ENCODE data around the gene XPNPEP3.

The XPNPEP3 gene

GRCh38 chr22:40966726-40967085, 109.8 kb downstream of the XPNPEP3 start:
- no peak for TF ChIP-seq CTCF (IDR thresholded peaks at IDR 0.05; ENCODE audit: poor library complexity, severe bottlenecking)
- no peak overlapping the region for H3K4me3 ChIP-seq (ENCODE audit: severe bottlenecking)
- DNase-seq (ENCODE audit: low spot score) (no peak), ATAC-seq (ENCODE audit: low read depth) (no peak)
- no peaks in the 10 kb centered on the region for H3K4me1 ChIP-seq (ENCODE audit: insufficient read depth, poor library complexity, severe bottlenecking)
- no peaks in the 10 kb centered on the region for H3K27me3 ChIP-seq (ENCODE audit: insufficient read depth, poor library complexity, severe bottlenecking)
- peaks cover 81% of the 10 kb centered on the region for H3K36me3 ChIP-seq (ENCODE audit: low read depth)
- no peak overlapping the region for H3K27ac ChIP-seq (ENCODE audit: poor library complexity, severe bottlenecking)
- H3K9me3 ChIP-seq (ENCODE audit: severe bottlenecking): no peaks in the 10 kb centered on the region

GRCh38 chr22:40967111-40967760, 110.3 kb downstream of the XPNPEP3 start:
- DNase-seq (ENCODE audit: low spot score) (no peak), ATAC-seq (ENCODE audit: low read depth) (no peak)
- no peaks in the 10 kb centered on the region for H3K27me3 ChIP-seq (ENCODE audit: insufficient read depth, poor library complexity, severe bottlenecking)
- H3K36me3 ChIP-seq (ENCODE audit: low read depth): peaks cover 80% of the 10 kb centered on the region
- no peak for TF ChIP-seq CTCF (IDR thresholded peaks at IDR 0.05; ENCODE audit: poor library complexity, severe bottlenecking)
- no peaks in the 10 kb centered on the region for H3K4me1 ChIP-seq (ENCODE audit: insufficient read depth, poor library complexity, severe bottlenecking)
- H3K4me3 ChIP-seq (ENCODE audit: severe bottlenecking): no peak overlapping the region
- H3K9me3 ChIP-seq (ENCODE audit: severe bottlenecking): no peaks in the 10 kb centered on the region
- no peak overlapping the region for H3K27ac ChIP-seq (ENCODE audit: poor library complexity, severe bottlenecking)

GRCh38 chr22:40972587-40972986, 115.6 kb downstream of the XPNPEP3 start:
- H3K27ac ChIP-seq (ENCODE audit: poor library complexity, severe bottlenecking): no peak overlapping the region
- DNase-seq (ENCODE audit: low spot score) (no peak), ATAC-seq (ENCODE audit: low read depth) (no peak; the same call in 2 of the 3 replicates)
- no peaks in the 10 kb centered on the region for H3K27me3 ChIP-seq (ENCODE audit: insufficient read depth, poor library complexity, severe bottlenecking)
- TF ChIP-seq CTCF (IDR thresholded peaks at IDR 0.05; ENCODE audit: poor library complexity, severe bottlenecking): no peak
- H3K4me1 ChIP-seq (ENCODE audit: insufficient read depth, poor library complexity, severe bottlenecking): no peaks in the 10 kb centered on the region
- H3K4me3 ChIP-seq (ENCODE audit: severe bottlenecking): no peak overlapping the region
- H3K36me3 ChIP-seq (ENCODE audit: low read depth): peaks cover 38% of the 10 kb centered on the region
- no peaks in the 10 kb centered on the region for H3K9me3 ChIP-seq (ENCODE audit: severe bottlenecking)

- ATAC-seq (ENCODE audit: low read depth): no peak
Measured at GRCh38 chr22:40973144-40973543, 116.2 kb downstream of the XPNPEP3 start.

More at GRCh38 chr22:40973144-40973543, 116.2 kb downstream of the XPNPEP3 start:
- DNase-seq (ENCODE audit: low spot score): no peak
- H3K9me3 ChIP-seq (ENCODE audit: severe bottlenecking): no peaks in the 10 kb centered on the region
- no peak overlapping the region for H3K27ac ChIP-seq (ENCODE audit: poor library complexity, severe bottlenecking)
- H3K27me3 ChIP-seq (ENCODE audit: insufficient read depth, poor library complexity, severe bottlenecking): no peaks in the 10 kb centered on the region
- no peak for TF ChIP-seq CTCF (IDR thresholded peaks at IDR 0.05; ENCODE audit: poor library complexity, severe bottlenecking)
- no peaks in the 10 kb centered on the region for H3K4me1 ChIP-seq (ENCODE audit: insufficient read depth, poor library complexity, severe bottlenecking)
- H3K4me3 ChIP-seq (ENCODE audit: severe bottlenecking): no peak overlapping the region
- H3K36me3 ChIP-seq (ENCODE audit: low read depth): peaks cover 35% of the 10 kb centered on the region

Measured in RWPE2 (cell line).